Neural cell (in vitro differentiated cells): ENCODE results near the gene C2CD2L. TPM values are rescaled to one million over a fixed set of nuclear protein-coding genes. Genes with fewer than 3 reads are reported as not detected.

ENCODE experiments used
- H2AFZ ChIP-seq: fragments of 200-600, 300-800 bp; sonication (generic), shearing (Covaris generic); 2 replicates; pipeline ENCODE4 v1.6.0; 2014; ENCODE audit warnings: low read depth, mild to moderate bottlenecking, antibody characterized with exemption, low read length, moderate library complexity
- H3F3A ChIP-seq: fragments of 200-600 bp; shearing (Covaris generic); 2 replicates; pipeline ENCODE4 v1.6.1; 2016; ENCODE audit warnings: mild to moderate bottlenecking, moderate library complexity, mixed read lengths, antibody characterized with exemption, low read length; ENCODE audit not compliant: insufficient read depth, poor library complexity, severe bottlenecking
- H3K27ac ChIP-seq: fragments of 200-600, 300-800 bp; sonication (generic), shearing (Covaris generic); 2 replicates; pipeline ENCODE4 v1.5.1; 2014; ENCODE audit warnings: mild to moderate bottlenecking, low read length, moderate library complexity
- H3K27me3 ChIP-seq: fragments of 300-800, 200-600 bp; sonication (generic), shearing (Covaris generic); 2 replicates; pipeline ENCODE4 v1.6.0; 2014; ENCODE audit warnings: mild to moderate bottlenecking, low read depth, low read length, moderate library complexity; ENCODE audit not compliant: insufficient read depth
- H3K36me3 ChIP-seq: fragments of 300-800, 200-600 bp; sonication (generic), shearing (Covaris generic); 2 replicates; pipeline ENCODE4 v1.5.1; 2014; ENCODE audit warnings: mild to moderate bottlenecking, antibody characterized with exemption, low read length, moderate library complexity; ENCODE audit not compliant: insufficient read depth
- H3K4me2 ChIP-seq: fragments of 300-800, 200-600 bp; sonication (generic), shearing (Covaris generic); 2 replicates; pipeline ENCODE4 v1.6.0; 2014; ENCODE audit warnings: mild to moderate bottlenecking, low read length
- H3K4me3 ChIP-seq: fragments of 300-800, 200-600 bp; sonication (generic), shearing (Covaris generic); 2 replicates; pipeline ENCODE4 v1.5.1; 2014; ENCODE audit warnings: mild to moderate bottlenecking, low read length, moderate library complexity
- H3K79me2 ChIP-seq: fragments of 200-600 bp; shearing (Covaris generic); replicated peaks from 2 replicates; pipeline ENCODE4 v1.6.0; 2014; ENCODE audit warnings: mild to moderate bottlenecking, low read length, moderate library complexity; ENCODE audit not compliant: insufficient read depth
- H3K9ac ChIP-seq: fragments of 300-800, 200-600 bp; sonication (generic), shearing (Covaris generic); 2 replicates; pipeline ENCODE4 v1.6.1; 2016; ENCODE audit warnings: mild to moderate bottlenecking, low read length, mixed read lengths
- H3K9me2 ChIP-seq: fragments of 200-600 bp; shearing (Covaris generic); 2 replicates; pipeline ENCODE4 v1.6.1; 2016; ENCODE audit warnings: mild to moderate bottlenecking, low read length, mixed read lengths; ENCODE audit not compliant: insufficient read depth
- H3K9me3 ChIP-seq: fragments of 200-600, 300-800 bp; sonication (generic), shearing (Covaris generic); 2 replicates; pipeline ENCODE4 v1.6.1; 2016; ENCODE audit warnings: mild to moderate bottlenecking, mixed run types, low read length, moderate library complexity, mixed read lengths
- H4K20me1 ChIP-seq: fragments of 200-600 bp; shearing (Covaris generic); 2 replicates; pipeline ENCODE4 v1.6.1; 2016; ENCODE audit warnings: mild to moderate bottlenecking, mixed run types; ENCODE audit not compliant: insufficient read depth
- EP300 ChIP-seq: fragments of 450-650 bp; conservative IDR thresholded peaks from 2 replicates; pipeline ENCODE4 v1.6.1; 2014; ENCODE audit warnings: antibody characterized with exemption, mild to moderate bottlenecking, moderate library complexity; ENCODE audit not compliant: poor library complexity, severe bottlenecking
- EZH2 ChIP-seq: fragments of 200-600, 300-800 bp; shearing (Covaris generic), sonication (generic); IDR thresholded peaks from 2 replicates; pipeline ENCODE4 v1.6.1; 2014; ENCODE audit warnings: antibody characterized with exemption, low read length, borderline replicate concordance, mild to moderate bottlenecking; ENCODE audit not compliant: insufficient read depth, poor library complexity, severe bottlenecking
- MXI1 ChIP-seq: fragments of 450-650 bp; conservative IDR thresholded peaks from 2 replicates; pipeline ENCODE4 v1.6.1; 2014; ENCODE audit warnings: antibody characterized with exemption, mild to moderate bottlenecking; ENCODE audit not compliant: poor library complexity, severe bottlenecking
- POLR2AphosphoS5 ChIP-seq: IDR thresholded peaks from 2 replicates; pipeline ENCODE4 v1.6.1; 2012
- RAD21 ChIP-seq: fragments of 450-650 bp; conservative IDR thresholded peaks from 2 replicates; pipeline ENCODE4 v1.6.1; 2014; ENCODE audit warnings: antibody characterized with exemption, mild to moderate bottlenecking, moderate library complexity
- SMC3 ChIP-seq: fragments of 450-650 bp; conservative IDR thresholded peaks from 2 replicates; pipeline ENCODE4 v1.6.1; 2014; ENCODE audit warnings: antibody characterized with exemption, mild to moderate bottlenecking, moderate library complexity; ENCODE audit not compliant: poor library complexity
- TAF1 ChIP-seq: IDR thresholded peaks from 2 replicates; pipeline ENCODE4 v1.6.1; 2012; ENCODE audit warnings: low read depth
- polyA plus RNA-seq: library from polyadenylated mRNA; depleted of rRNA; stranded (reverse); fragments of >200 nt; gene quantifications from 2 replicates; pipeline ENCODE4 v1.2.3, GENCODE V29; 2014
- TF ChIP-seq, protein P1 (sequence below): IDR thresholded peaks from 2 replicates; pipeline ENCODE4 v1.6.1; 2012; ENCODE audit warnings: borderline replicate concordance
- TF ChIP-seq, protein P2 (sequence below): fragments of 450-650 bp; IDR thresholded peaks from 2 replicates; pipeline ENCODE4 v1.5.1; 2014; ENCODE audit warnings: antibody characterized with exemption, mild to moderate bottlenecking, moderate library complexity; ENCODE audit not compliant: poor library complexity, severe bottlenecking

Gene C2CD2L
- polyA plus RNA-seq, 1 donor from 2014 or later, result 13.6 TPM

DNA sequence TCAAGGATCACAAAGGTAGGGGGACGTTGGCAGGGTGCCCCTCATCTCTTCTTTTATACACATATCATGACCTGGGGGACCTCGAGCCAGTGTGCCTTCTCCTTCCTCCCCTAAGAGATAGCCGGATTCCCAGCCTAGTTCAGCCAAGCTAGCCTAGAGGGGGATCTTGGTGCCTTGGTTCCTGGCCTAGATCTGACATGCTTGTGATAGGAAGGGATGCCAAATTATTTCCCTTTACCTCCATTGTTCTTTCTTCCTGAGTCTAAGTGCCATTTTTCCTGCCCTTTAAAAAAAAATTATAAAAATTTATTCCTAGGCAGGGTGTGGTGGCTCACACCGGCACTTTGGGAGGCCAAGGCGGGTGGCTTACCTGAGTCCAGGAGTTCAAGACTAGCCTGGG lies 7.2 kb downstream of the C2CD2L start:
- H3K27me3 ChIP-seq, result no peaks in the 10 kb centered on the region
- no peak overlapping the region for H3K27ac ChIP-seq
- no peak overlapping the region for H2AFZ ChIP-seq
- no peaks in the 10 kb centered on the region for H4K20me1 ChIP-seq
- no peaks in the 10 kb centered on the region for H3K9me2 ChIP-seq
- H3K9me3 ChIP-seq, result no peaks in the 10 kb centered on the region
- H3F3A ChIP-seq, result no peaks in the 10 kb centered on the region
- no peak overlapping the region for H3K4me3 ChIP-seq
- H3K79me2 ChIP-seq, result no peaks in the 10 kb centered on the region
- no peaks in the 10 kb centered on the region for H3K36me3 ChIP-seq
- no peak overlapping the region for H3K4me2 ChIP-seq
- TF ChIP-seq EP300 (no peak), TAF1 (no peak), SMC3 (no peak), MXI1 (no peak), EZH2 (no peak), RAD21 (no peak), POLR2AphosphoS5 (no peak)
- TF ChIP-seq, protein P1, sequence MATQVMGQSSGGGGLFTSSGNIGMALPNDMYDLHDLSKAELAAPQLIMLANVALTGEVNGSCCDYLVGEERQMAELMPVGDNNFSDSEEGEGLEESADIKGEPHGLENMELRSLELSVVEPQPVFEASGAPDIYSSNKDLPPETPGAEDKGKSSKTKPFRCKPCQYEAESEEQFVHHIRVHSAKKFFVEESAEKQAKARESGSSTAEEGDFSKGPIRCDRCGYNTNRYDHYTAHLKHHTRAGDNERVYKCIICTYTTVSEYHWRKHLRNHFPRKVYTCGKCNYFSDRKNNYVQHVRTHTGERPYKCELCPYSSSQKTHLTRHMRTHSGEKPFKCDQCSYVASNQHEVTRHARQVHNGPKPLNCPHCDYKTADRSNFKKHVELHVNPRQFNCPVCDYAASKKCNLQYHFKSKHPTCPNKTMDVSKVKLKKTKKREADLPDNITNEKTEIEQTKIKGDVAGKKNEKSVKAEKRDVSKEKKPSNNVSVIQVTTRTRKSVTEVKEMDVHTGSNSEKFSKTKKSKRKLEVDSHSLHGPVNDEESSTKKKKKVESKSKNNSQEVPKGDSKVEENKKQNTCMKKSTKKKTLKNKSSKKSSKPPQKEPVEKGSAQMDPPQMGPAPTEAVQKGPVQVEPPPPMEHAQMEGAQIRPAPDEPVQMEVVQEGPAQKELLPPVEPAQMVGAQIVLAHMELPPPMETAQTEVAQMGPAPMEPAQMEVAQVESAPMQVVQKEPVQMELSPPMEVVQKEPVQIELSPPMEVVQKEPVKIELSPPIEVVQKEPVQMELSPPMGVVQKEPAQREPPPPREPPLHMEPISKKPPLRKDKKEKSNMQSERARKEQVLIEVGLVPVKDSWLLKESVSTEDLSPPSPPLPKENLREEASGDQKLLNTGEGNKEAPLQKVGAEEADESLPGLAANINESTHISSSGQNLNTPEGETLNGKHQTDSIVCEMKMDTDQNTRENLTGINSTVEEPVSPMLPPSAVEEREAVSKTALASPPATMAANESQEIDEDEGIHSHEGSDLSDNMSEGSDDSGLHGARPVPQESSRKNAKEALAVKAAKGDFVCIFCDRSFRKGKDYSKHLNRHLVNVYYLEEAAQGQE, result no peak
- TF ChIP-seq, protein P2, sequence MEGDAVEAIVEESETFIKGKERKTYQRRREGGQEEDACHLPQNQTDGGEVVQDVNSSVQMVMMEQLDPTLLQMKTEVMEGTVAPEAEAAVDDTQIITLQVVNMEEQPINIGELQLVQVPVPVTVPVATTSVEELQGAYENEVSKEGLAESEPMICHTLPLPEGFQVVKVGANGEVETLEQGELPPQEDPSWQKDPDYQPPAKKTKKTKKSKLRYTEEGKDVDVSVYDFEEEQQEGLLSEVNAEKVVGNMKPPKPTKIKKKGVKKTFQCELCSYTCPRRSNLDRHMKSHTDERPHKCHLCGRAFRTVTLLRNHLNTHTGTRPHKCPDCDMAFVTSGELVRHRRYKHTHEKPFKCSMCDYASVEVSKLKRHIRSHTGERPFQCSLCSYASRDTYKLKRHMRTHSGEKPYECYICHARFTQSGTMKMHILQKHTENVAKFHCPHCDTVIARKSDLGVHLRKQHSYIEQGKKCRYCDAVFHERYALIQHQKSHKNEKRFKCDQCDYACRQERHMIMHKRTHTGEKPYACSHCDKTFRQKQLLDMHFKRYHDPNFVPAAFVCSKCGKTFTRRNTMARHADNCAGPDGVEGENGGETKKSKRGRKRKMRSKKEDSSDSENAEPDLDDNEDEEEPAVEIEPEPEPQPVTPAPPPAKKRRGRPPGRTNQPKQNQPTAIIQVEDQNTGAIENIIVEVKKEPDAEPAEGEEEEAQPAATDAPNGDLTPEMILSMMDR, result no peak
- no peak overlapping the region for H3K9ac ChIP-seq

DNA sequence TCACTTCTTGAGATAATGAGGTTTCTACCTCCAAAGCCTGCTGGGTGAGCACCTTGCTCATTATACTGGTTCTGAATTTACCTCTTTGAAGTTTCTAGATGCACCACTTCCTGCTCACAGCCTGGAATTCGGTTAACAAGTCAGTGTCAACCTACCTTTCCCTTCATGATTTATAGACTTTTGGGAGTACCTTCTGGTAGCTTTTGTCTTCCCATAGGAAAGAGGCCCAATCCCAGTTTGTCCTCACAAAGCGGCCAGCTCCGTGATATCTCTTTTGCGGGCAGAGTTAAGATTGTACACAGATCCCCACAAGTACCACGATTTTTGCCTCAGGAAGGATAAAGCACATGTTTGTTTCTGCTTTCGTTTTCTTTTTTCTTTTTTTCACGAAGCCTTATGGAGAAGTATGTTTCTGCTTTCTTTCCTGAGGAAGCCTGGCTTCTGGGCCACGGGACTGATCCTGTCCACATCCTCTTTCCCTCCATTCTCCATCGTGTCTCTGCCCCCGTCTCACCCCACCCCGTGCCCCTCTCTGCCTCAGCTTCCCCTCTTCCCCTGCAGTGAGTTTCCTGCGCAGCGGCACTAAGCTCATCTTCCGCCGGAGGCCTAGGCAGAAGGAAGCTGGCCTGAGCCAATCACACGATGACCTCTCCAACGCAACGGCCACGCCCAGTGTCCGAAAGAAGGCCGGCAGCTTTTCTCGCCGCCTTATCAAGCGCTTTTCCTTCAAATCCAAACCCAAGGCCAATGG lies 8.5 kb downstream of the C2CD2L start:
- H3K9me2 ChIP-seq, result no peaks in the 10 kb centered on the region
- H3K36me3 ChIP-seq, result no peaks in the 10 kb centered on the region
- no peaks in the 10 kb centered on the region for H3K9me3 ChIP-seq
- H3F3A ChIP-seq, result no peaks in the 10 kb centered on the region
- no peak overlapping the region for H3K4me2 ChIP-seq
- no peak overlapping the region for H3K9ac ChIP-seq
- TF ChIP-seq POLR2AphosphoS5 (no peak), EZH2 (no peak), SMC3 (no peak), EP300 (no peak), RAD21 (no peak), TAF1 (no peak), MXI1 (no peak)
- TF ChIP-seq, protein P1, result no peak
- TF ChIP-seq, protein P2, result no peak
- no peak overlapping the region for H2AFZ ChIP-seq
- no peak overlapping the region for H3K27ac ChIP-seq
- no peaks in the 10 kb centered on the region for H4K20me1 ChIP-seq
- H3K79me2 ChIP-seq, result no peaks in the 10 kb centered on the region
- H3K4me3 ChIP-seq, result no peak overlapping the region
- H3K27me3 ChIP-seq, result no peaks in the 10 kb centered on the region
